Neural progenitor cell (in vitro differentiated cells): ENCODE results near the gene SLC25A13. TPM values are rescaled to one million over a fixed set of nuclear protein-coding genes. Genes with fewer than 3 reads are reported as not detected.

ENCODE experiments used
- DNase-seq: peaks from one replicate; pipeline ENCODE4 v3.0.0-alpha.2; 2016; ENCODE audit warnings: low spot score
- H2AFZ ChIP-seq: fragments of 200-600 bp; sonication (generic); replicated peaks from 2 replicates; pipeline ENCODE4 v1.6.1; 2016; ENCODE audit warnings: antibody characterized with exemption
- H3F3A ChIP-seq: fragments of 200-600 bp; sonication (generic); 2 replicates; pipeline ENCODE4 v1.6.1; 2016; ENCODE audit warnings: antibody characterized with exemption, low read depth
- H3K27ac ChIP-seq: fragments of 200-600 bp; sonication (generic); 2 replicates; pipeline ENCODE4 v1.5.1; 2016; ENCODE audit warnings: mild to moderate bottlenecking
- H3K27me3 ChIP-seq: fragments of 200-600 bp; sonication (generic); 2 replicates; pipeline ENCODE4 v1.6.1; 2016; ENCODE audit warnings: mild to moderate bottlenecking, moderate library complexity
- H3K36me3 ChIP-seq: fragments of 200-600 bp; sonication (generic); 2 replicates; pipeline ENCODE4 v1.5.1; 2016
- H3K4me1 ChIP-seq: fragments of 200-600 bp; sonication (generic); 2 replicates; pipeline ENCODE4 v1.6.1; 2016; ENCODE audit warnings: mixed run types
- H3K4me2 ChIP-seq: fragments of 200-600 bp; sonication (generic); 2 replicates; pipeline ENCODE4 v1.6.1; 2016
- H3K4me3 ChIP-seq: fragments of 200-600 bp; sonication (generic); 2 replicates; pipeline ENCODE4 v1.5.1; 2016
- H3K79me2 ChIP-seq: fragments of 200-600 bp; sonication (generic); 2 replicates; pipeline ENCODE4 v1.6.1; 2016; ENCODE audit warnings: low read depth
- H3K9ac ChIP-seq: fragments of 200-600 bp; sonication (generic); 2 replicates; pipeline ENCODE4 v1.6.1; 2016
- H3K9me3 ChIP-seq: fragments of 200-600 bp; sonication (generic); 2 replicates; pipeline ENCODE4 v1.5.1; 2016; ENCODE audit warnings: low read depth
- H4K20me1 ChIP-seq: fragments of 200-600 bp; sonication (generic); 2 replicates; pipeline ENCODE4 v1.6.1; 2016; ENCODE audit warnings: low read depth
- H3K27ac Mint-ChIP-seq: 3 replicates; pipeline ENCODE4 v1.8.0; 2021; ENCODE audit warnings: mixed read lengths
- H3K27me3 Mint-ChIP-seq: 2 replicates; pipeline ENCODE4 v1.8.0; 2022; ENCODE audit warnings: low read depth, mild to moderate bottlenecking, inconsistent platforms, moderate library complexity, mixed read lengths; ENCODE audit not compliant: insufficient read depth
- H3K36me3 Mint-ChIP-seq: 3 replicates; pipeline ENCODE4 v1.8.0; 2021; ENCODE audit warnings: mixed read lengths
- H3K4me1 Mint-ChIP-seq: 3 replicates; pipeline ENCODE4 v1.8.0; 2021; ENCODE audit warnings: mixed read lengths
- H3K4me3 Mint-ChIP-seq: 3 replicates; pipeline ENCODE4 v1.8.0; 2021; ENCODE audit warnings: mild to moderate bottlenecking, moderate library complexity, mixed read lengths
- H3K9me3 Mint-ChIP-seq: 3 replicates; pipeline ENCODE4 v1.8.0; 2020; ENCODE audit warnings: mixed read lengths
- CTCF ChIP-seq: fragments of 200-600 bp; sonication (generic); IDR thresholded peaks from 2 replicates; pipeline ENCODE4 v1.5.1; 2017; ENCODE audit warnings: antibody characterized with exemption, mild to moderate bottlenecking
- EZH2 ChIP-seq: fragments of 200-600 bp; sonication (generic); IDR thresholded peaks from 2 replicates; pipeline ENCODE4 v1.6.1; 2017; ENCODE audit warnings: antibody characterized with exemption, mild to moderate bottlenecking, moderate library complexity
- EZH2phosphoT487 ChIP-seq: fragments of 200-600 bp; sonication (generic); IDR thresholded peaks from 2 replicates; pipeline ENCODE4 v1.6.1; 2017; ENCODE audit warnings: antibody characterized with exemption
- total RNA-seq: library from RNA; depleted of rRNA; stranded (reverse); fragments of >200 nt; gene quantifications from 2 replicates; pipeline ENCODE4 v1.2.3, GENCODE V29; 2015; ENCODE audit warnings: low replicate concordance

SLC25A13 gene
- total RNA-seq, 1 donor from 2014 or later = 83.3 TPM

DNA sequence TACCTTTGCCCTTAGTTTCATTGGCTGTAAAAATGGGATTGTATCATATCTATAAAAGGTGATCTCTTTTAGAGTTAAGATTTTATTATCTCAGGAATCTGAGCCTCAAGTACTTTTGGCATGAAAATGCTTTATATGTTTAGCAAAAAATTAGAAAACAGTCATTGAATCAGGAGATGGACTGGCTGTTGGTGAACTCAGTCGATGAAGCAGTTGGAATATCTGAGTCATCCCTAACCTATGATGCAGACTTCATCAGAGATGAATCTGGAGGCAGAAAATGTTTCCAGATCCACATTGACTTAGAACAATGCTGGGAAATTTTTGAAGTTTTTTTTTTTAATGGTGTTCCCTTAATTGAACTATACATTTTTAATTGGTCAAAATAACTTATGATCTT, 228.5 kb downstream of the SLC25A13 start:
- Mint-ChIP-seq H3K4me1 (no peaks in the 10 kb centered on the region), H3K27me3 (no peaks in the 10 kb centered on the region), H3K4me3 (no peak overlapping the region), H3K9me3 (no peaks in the 10 kb centered on the region), H3K36me3 (no peaks in the 10 kb centered on the region), H3K27ac (no peak overlapping the region)
- no peaks in the 10 kb centered on the region for H3K27me3 ChIP-seq
- no peaks in the 10 kb centered on the region for H3K79me2 ChIP-seq
- no peak overlapping the region for H3K9ac ChIP-seq
- no peaks in the 10 kb centered on the region for H4K20me1 ChIP-seq
- H3K4me3 ChIP-seq = no peak overlapping the region
- H3K27ac ChIP-seq = no peak overlapping the region
- no peaks in the 10 kb centered on the region for H3K36me3 ChIP-seq
- H3F3A ChIP-seq = no peaks in the 10 kb centered on the region
- H2AFZ ChIP-seq = no peak overlapping the region
- no peaks in the 10 kb centered on the region for H3K4me1 ChIP-seq
- TF ChIP-seq CTCF = no peak
- no peak overlapping the region for H3K4me2 ChIP-seq
- H3K9me3 ChIP-seq = no peaks in the 10 kb centered on the region
- DNase-seq = no peak

DNA sequence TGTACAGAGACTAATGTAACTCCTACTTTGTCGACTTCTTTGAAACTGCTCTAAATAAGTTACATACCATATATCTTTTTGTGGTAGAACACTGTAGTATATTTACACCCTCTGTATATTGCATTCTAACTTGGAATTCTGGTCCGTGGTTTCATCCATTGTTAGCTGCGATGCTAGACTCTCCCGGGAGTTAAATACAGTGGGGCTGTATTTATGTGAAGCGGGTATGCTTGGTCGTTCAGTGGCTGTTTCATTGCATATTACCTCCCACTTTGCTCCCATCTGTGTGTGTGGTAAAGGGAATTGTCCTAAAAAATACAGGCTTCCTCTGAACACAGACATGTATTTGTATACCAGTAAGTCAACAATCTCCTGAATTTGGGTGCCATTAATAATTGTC, 231.1 kb downstream of the SLC25A13 start:
- Histone ChIP-seq H3K4me1 (no peaks in the 10 kb centered on the region), H3K27ac (no peak overlapping the region), H3K4me3 (no peak overlapping the region), H3F3A (no peaks in the 10 kb centered on the region), H3K36me3 (no peaks in the 10 kb centered on the region), H3K9ac (no peak overlapping the region), H4K20me1 (no peaks in the 10 kb centered on the region), H3K27me3 (no peaks in the 10 kb centered on the region), H3K4me2 (no peak overlapping the region), H3K9me3 (no peaks in the 10 kb centered on the region), H2AFZ (no peak overlapping the region), H3K79me2 (no peaks in the 10 kb centered on the region)
- no peaks in the 10 kb centered on the region for H3K9me3 Mint-ChIP-seq
- H3K36me3 Mint-ChIP-seq = no peaks in the 10 kb centered on the region
- no peak for TF ChIP-seq CTCF
- no peak for TF ChIP-seq EZH2phosphoT487
- no peak for TF ChIP-seq EZH2
- no peaks in the 10 kb centered on the region for H3K4me1 Mint-ChIP-seq
- no peak overlapping the region for H3K4me3 Mint-ChIP-seq
- H3K27me3 Mint-ChIP-seq = no peaks in the 10 kb centered on the region
- DNase-seq = no peak
- H3K27ac Mint-ChIP-seq = no peak overlapping the region

DNA sequence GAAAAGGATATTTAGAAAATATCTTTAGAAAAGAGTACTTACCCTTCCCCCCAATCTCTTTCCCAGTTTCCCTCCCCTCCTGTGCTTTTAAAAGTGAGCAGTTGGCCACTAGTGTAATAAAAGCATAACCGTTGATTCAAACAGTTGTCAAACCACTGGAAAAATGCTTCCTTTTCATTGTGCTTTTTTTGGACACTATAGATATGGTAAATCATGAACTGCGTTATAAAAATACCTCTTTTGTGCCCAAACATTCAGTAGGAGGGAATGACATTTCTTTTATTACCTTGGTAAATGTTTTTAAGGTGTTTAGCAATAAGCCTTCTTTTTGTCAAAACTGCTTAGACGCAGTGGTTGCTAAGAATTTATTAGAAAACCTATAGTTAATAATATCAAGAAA, 232.4 kb downstream of the SLC25A13 start:
- H3K27me3 Mint-ChIP-seq = no peaks in the 10 kb centered on the region

More for the DNA sequence above, 232.4 kb downstream of the SLC25A13 start:
- Histone ChIP-seq H3K79me2 (no peaks in the 10 kb centered on the region), H3K36me3 (no peaks in the 10 kb centered on the region), H3K9me3 (no peaks in the 10 kb centered on the region), H4K20me1 (no peaks in the 10 kb centered on the region), H3K4me1 (no peaks in the 10 kb centered on the region), H3K9ac (no peak overlapping the region), H3K27ac (no peak overlapping the region), H2AFZ (no peak overlapping the region), H3K4me2 (no peak overlapping the region), H3K27me3 (no peaks in the 10 kb centered on the region), H3F3A (no peaks in the 10 kb centered on the region), H3K4me3 (no peak overlapping the region)
- no peaks in the 10 kb centered on the region for H3K4me1 Mint-ChIP-seq
- H3K27ac Mint-ChIP-seq = no peak overlapping the region
- no peaks in the 10 kb centered on the region for H3K9me3 Mint-ChIP-seq
- no peaks in the 10 kb centered on the region for H3K36me3 Mint-ChIP-seq
- TF ChIP-seq EZH2 (no peak), CTCF (no peak), EZH2phosphoT487 (no peak)
- H3K4me3 Mint-ChIP-seq = no peak overlapping the region
- DNase-seq = no peak
